Thoracic aorta (tissue), 2 donors: ENCODE data around the gene ZDHHC7. TPM values are rescaled to one million over a fixed set of nuclear protein-coding genes. Genes with fewer than 3 reads are reported as not detected.
A peak's percentile ranks its signal among the peaks of the same experiment; 100 is the strongest.

Source experiments
- ATAC-seq: fragments of 150-250 bp; one replicate; pipeline ENCODE4 v1.8.0; 2017; ENCODE audit warnings: low read depth; ENCODE audit not compliant: insufficient number of reproducible peaks, low FRiP score
- DNase-seq: peaks from one replicate; pipeline ENCODE4 v3.0.0-alpha.2; 2020; ENCODE audit warnings: low spot score
- H3K27ac ChIP-seq, 2 donors: fragments of 200-600 bp; sonication (generic); 1 replicate in 1 of 2; 2 replicates in 1 of 2; pipeline ENCODE4 v1.5.1; 2016; ENCODE audit warnings: mild to moderate bottlenecking in 2 of 2, moderate library complexity in 2 of 2
- H3K27me3 ChIP-seq: fragments of 200-600 bp; sonication (generic); replicated peaks from 2 replicates; pipeline ENCODE4 v1.6.0; 2016; ENCODE audit warnings: mild to moderate bottlenecking; ENCODE audit not compliant: insufficient read depth
- H3K36me3 ChIP-seq: fragments of 200-600 bp; sonication (generic); one replicate; pipeline ENCODE4 v1.5.1; 2016
- H3K4me1 ChIP-seq, 2 donors: fragments of 200-600 bp; sonication (generic); 1 replicate in 1 of 2; 2 replicates in 1 of 2; pipeline versions ENCODE4 v1.5.1 to v1.6.0; 2016; ENCODE audit warnings: low read depth in 2 of 2, mild to moderate bottlenecking in 1 of 2; ENCODE audit not compliant: control insufficient read depth in 1 of 2
- H3K4me3 ChIP-seq: fragments of 200-600 bp; sonication (generic); 2 replicates; pipeline ENCODE4 v1.5.1; 2016; ENCODE audit warnings: mild to moderate bottlenecking
- H3K9me3 ChIP-seq: fragments of 200-600 bp; sonication (generic); 2 replicates; pipeline ENCODE4 v1.5.1; 2016
- CTCF ChIP-seq: fragments of 200-600 bp; sonication (generic); IDR thresholded peaks from one replicate; pipeline ENCODE4 v1.5.1; 2019; ENCODE audit warnings: antibody characterized with exemption
- total RNA-seq, 2 donors: library from RNA; depleted of rRNA; stranded (reverse); fragments of >200 nt; gene quantifications; one replicate each; pipeline versions ENCODE4 v1.1.0 to v1.2.3, GENCODE V29; 2016

ZDHHC7 gene
- total RNA-seq, 2 donors from 2014 or later = 63.7 to 80.8 TPM

- no peak for TF ChIP-seq CTCF
- Histone ChIP-seq H3K27me3 (no peaks in the 10 kb centered on the region), H3K9me3 (no peaks in the 10 kb centered on the region), H3K4me3 (no peak overlapping the region), H3K4me1 (peaks cover 51 to 77% of the 10 kb centered on the region in 2 donors), H3K27ac (peak overlapping the region in 1 of 2 donors; percentile 37), H3K36me3 (no peaks in the 10 kb centered on the region)
- ATAC-seq (no peak), DNase-seq (no peak)
These were observed 3.1 kb downstream of the ZDHHC7 start for GRCh38 chr16:85008271-85008670.

- H3K4me1 ChIP-seq = peaks cover 51 to 83% of the 10 kb centered on the region in 2 donors
- TF ChIP-seq CTCF = no peak
- ATAC-seq (no peak), DNase-seq (no peak)
- H3K9me3 ChIP-seq = no peaks in the 10 kb centered on the region
- no peaks in the 10 kb centered on the region for H3K36me3 ChIP-seq
- peak overlapping the region; percentile 12 to 97 for H3K27ac ChIP-seq
- H3K4me3 ChIP-seq = no peak overlapping the region
- no peaks in the 10 kb centered on the region for H3K27me3 ChIP-seq
These were observed 3.7 kb downstream of the ZDHHC7 start for GRCh38 chr16:85007496-85008214.

GRCh38 chr16:85006639-85007038 is 4.7 kb downstream of the ZDHHC7 start:
- DNase-seq = no peak
- TF ChIP-seq CTCF = no peak
- peak overlapping the region in 1 of 2 donors; percentile 97 for H3K27ac ChIP-seq
- H3K4me3 ChIP-seq = no peak overlapping the region
- H3K36me3 ChIP-seq = no peaks in the 10 kb centered on the region
- H3K4me1 ChIP-seq = peaks cover 57 to 87% of the 10 kb centered on the region in 2 donors
- no peaks in the 10 kb centered on the region for H3K27me3 ChIP-seq
- H3K9me3 ChIP-seq = no peaks in the 10 kb centered on the region
- ATAC-seq = no peak

GRCh38 chr16:85005285-85006069 is 5.9 kb downstream of the ZDHHC7 start:
- no peak for DNase-seq
- H3K4me3 ChIP-seq = peak overlapping the region; percentile 58
- H3K4me1 ChIP-seq = peaks cover 61 to 98% of the 10 kb centered on the region in 2 donors
- TF ChIP-seq CTCF = no peak
- H3K36me3 ChIP-seq = no peaks in the 10 kb centered on the region
- ATAC-seq = peak; percentile 49
- H3K27ac ChIP-seq = peak overlapping the region; percentile 91 to 97
- no peaks in the 10 kb centered on the region for H3K9me3 ChIP-seq
- H3K27me3 ChIP-seq = no peaks in the 10 kb centered on the region

GRCh38 chr16:85004587-85005205 is 6.6 kb downstream of the ZDHHC7 start:
- peak overlapping the region; percentile 91 to 97 for H3K27ac ChIP-seq
- H3K4me3 ChIP-seq = peak overlapping the region; percentile 58
- ATAC-seq = peak; percentile 75
- peaks cover 59 to 95% of the 10 kb centered on the region in 2 donors for H3K4me1 ChIP-seq
- DNase-seq = peak; percentile 32
- H3K9me3 ChIP-seq = no peaks in the 10 kb centered on the region
- no peak for TF ChIP-seq CTCF
- H3K27me3 ChIP-seq = no peaks in the 10 kb centered on the region
- no peaks in the 10 kb centered on the region for H3K36me3 ChIP-seq
